ENCODE results near the gene SCGB3A1.

SCGB3A1 gene

GRCh38 chr5:180603076-180603594 is 11.8 kb upstream of the SCGB3A1 start:
- no peak for DNase-seq

DNA sequence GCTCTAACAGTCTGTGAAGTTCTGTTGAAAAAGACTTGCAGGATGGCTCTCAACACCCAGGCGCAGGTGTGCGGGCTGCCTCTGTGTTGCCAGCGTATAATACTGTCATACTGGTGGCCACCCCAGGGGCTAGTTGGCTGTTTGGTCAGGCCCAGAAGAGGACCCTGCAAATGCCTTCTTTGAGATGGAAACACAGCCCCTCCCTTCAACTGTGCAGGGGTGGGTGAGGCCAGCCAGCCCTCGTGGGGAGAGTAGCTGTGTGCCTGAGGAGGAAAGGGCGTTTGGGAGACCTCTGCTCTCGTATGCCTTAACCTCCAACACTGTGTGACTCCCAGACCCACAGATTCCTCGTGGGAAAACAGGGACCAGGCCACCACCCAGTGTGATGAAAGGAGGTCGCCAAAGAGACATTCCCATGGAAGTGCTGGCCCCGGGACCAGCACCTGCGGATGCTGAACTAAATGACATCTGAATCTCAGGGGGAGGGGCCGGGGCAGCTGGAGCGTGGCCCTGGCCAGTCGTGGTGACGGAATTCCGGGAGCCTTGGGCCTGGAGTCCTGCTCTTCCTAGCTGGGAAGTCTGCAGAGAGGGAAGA is 11.3 kb upstream of the SCGB3A1 start:
- DNase-seq: no peak

- no peak for DNase-seq
Observed at GRCh38 chr5:180601591-180602480, 10.5 kb upstream of the SCGB3A1 start.

DNA sequence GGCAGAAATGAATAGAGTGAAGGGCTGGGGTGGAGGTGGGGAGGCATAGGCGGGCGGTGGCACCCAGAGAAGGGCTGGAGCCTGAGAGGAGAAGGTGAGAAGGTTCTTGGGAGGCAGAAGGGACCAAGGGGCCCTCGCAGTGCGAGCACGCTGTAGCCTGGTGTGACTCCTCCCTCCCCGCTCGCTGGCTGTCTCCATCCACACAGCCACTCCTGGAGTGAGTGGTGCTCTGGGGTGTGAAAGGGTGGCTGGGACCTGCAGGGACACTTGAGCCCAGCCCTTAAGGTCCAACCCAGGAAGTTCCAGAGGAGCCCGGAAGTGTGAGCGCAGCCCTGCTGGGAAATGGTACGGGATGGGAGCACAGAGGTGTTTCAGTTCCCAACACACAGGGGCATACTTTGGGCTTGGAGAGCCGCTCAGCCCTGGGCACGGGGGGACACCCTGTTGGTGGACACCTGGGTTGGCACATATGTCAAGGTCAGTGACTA is 9.3 kb upstream of the SCGB3A1 start:
- no peak for DNase-seq

DNA sequence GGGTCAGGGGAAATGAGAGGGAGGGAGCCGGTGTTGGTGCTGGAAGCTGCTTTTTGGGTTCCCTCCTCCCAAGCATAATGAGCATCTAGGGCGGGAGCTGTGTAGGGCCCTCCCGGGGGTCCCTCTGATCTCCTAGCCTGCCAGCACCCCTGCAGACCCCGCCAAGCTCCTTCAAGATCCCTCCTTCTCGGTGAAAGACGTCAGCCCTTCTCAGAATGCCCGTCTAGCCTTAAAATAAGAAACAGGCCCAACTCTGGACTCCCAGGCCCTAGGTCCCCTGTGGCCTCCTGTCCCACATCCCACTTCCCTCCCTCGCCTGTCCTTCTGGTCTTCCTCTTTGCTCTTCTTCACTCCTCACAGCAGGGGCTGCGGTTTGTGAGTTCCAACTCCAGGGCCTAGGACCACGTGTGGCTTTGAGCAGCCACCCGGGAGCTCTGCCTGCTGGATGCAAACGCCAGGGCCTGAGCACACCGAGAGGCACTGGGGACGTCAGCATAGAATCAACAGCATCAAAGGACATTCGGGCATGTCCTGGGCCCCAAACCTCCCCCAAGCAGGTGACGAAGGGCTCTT is 8.8 kb upstream of the SCGB3A1 start:
- DNase-seq: no peak

GRCh38 chr5:180599590-180599914 is 8.3 kb upstream of the SCGB3A1 start:
- DNase-seq: no peak

DNA sequence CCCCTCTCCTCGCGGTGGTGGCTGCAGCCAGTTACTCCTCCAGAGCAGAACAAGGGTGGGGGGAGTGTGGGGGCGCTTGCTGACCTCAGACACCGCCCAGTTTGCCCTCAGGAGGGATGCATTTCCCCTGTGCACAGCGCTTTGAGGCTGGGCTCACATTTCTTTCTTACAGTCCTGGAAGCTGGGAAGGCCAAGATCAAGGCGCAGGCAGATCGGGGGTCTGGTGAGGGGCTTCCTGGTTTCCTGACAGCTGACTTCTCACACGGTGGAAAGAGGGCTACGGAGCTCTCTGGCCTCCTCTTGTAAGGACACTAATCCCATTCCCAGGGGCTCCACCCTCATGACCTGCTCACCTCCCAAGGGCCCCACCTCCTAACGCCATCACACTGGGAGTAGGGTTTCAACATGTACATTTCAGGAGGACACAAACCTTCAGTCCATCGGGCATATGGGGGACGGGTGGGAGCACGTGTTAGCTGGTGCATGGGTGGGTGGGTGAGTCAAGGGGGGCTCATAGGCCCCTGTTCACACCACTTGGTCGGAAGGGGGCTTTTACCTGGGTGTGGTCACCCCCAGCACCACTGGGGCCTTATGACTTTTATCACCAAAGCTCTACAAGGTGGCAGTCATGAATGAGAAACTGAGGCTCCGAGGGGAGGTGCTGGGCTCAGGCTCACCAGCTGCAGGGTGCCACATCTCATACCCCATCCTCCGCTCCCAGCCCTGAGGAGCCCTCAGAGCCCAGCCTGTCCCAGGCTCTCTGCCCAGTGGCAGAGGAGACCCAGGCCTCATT is 7.7 kb upstream of the SCGB3A1 start:
- DNase-seq: no peak

DNA sequence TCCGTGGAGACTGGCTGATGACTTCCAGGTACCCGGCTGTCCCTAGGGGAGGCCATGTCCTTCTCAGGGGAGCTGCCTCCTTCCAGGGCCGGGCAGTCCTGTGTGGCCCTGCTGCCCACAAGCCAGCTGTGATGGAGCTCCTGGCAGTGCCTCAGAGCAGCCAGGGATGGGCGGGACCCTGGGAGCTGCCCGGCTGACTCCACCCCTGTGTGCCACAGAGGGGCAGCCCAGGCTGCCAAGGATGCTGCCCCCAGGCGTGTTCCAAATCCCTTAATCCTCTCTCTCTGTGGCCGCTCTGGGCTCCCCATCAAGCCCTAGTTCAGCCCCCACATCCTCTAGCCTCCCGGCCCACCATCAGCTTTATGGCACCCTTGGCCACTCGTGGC is 7.0 kb upstream of the SCGB3A1 start:
- DNase-seq: no peak

DNA sequence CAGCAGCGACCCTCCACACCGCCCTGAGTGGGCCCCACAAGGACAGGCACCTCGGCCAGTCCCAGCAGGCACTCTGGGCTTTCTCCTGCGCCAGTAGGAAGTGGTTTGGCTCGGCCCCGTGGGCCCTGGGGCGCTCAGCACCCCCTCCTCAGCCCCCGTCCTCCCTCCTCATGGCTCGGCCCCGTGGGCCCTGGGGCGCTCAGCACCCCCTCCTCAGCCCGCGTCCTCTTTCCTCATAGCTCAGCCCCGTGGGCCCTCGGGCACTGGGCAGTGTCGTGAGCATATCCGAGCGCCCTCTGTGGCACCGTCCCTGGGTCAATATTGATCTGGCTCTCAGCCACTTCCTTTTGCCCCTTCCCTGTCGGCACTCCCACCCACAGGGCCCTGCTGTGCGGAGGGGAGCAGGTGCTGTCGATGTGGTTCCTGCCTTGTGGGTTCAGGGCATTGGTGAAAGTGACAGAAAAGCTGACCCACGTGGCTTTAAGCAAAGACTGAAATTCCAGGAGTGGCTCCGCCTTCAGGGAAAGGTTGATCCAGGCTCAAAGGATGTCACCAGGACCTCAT is 5.5 kb upstream of the SCGB3A1 start:
- DNase-seq: no peak

GRCh38 chr5:180596115-180596667 is 4.9 kb upstream of the SCGB3A1 start:
- DNase-seq: no peak

DNA sequence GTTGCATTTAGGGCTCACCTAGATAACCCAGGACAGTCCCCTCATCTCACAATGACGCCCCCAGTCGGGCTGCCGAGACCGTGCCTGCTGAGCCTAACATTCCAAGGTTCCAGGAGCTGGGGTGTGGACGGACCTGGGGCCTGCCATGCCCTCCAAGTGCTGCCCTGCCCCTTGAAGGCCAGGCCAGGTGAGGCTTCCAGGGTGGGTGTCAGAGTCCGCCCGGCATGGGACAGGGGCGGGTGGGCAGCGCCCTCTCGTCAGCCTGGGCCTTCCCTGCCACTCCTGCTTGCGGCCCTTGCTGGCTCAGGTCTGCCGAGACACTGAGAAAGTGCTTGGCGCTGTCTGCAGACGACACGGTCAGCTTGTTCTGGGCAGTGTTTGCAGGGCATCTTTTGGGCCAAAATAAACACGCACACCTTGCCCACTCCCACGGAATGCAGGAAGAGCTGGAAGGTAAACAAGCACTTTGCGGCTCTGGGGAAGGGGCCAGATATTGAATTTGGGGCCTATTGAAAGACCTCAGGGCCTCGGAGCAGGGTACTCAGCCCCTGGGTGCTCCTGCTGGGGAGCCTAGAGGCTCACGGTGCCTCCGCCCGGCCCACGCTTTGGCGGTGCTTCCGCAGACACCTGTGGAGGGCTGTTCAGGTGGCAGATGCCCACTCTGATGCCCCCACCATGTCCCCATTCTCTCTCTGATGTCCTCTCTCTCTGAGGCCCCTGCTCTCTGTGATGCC is 4.2 kb upstream of the SCGB3A1 start:
- no peak for DNase-seq

DNA sequence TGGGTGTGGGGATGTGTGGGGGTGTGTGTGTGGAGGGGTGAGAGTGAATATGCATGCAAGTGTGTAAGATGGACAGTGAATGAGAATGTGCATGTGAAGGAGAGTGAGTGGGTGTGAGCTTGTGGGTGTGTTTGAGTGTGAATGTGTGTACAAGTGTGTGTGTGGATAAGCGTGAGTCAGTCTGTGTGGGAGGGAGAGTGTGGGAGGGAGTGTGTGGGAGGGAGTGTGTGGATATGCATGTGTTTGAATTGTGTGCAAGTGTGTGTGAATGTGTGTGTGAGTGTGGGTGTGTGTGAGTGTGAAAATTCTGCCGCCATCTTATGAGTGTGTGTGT is 3.7 kb upstream of the SCGB3A1 start:
- DNase-seq: no peak

GRCh38 chr5:180594311-180595045 is 3.2 kb upstream of the SCGB3A1 start:
- DNase-seq: no peak

GRCh38 chr5:180593446-180594206 is 2.3 kb upstream of the SCGB3A1 start:
- no peak for DNase-seq

- DNase-seq: no peak
Observed at GRCh38 chr5:180592176-180592575, 877 bp upstream of the SCGB3A1 start.

GRCh38 chr5:180590543-180591310 is 572 bp downstream of the SCGB3A1 start:
- no peak for DNase-seq

DNA sequence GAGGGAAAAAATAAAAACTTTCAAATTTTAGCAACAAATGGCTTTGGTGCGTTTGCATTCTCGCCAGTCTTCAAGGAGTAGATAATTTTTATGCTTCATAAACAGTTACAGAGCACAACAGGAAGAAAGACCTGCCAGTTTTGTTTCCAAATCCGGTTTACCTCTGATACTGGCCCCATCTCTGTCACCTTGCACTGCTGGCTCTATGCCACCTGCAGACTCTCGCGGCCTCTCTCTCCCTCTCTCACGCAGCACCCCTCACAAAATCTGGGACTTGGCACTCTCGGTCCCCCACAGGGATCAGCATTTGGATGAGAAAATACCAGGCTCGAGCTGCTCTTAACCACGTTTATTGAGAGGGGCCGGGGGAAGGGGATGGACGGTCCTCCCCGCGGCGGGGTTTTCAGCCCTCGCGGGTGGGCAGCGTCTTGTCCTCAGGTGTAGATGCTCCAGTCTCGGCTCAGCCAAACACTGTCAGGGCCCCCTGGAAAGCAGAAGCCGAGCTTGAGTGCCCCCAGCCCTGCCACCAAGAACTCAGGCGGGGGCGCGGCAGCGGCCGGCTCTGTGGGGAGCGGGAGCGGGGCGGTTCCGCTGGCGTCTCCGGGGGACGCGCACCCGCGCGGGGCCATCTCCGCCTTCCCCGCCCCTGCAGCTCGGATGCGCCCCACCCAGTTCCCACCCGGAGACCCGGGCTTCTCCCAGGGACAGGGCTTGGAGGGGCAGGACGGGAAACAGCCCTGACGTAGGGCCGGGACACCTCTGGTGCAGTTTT is 1.3 kb downstream of the SCGB3A1 start:
- no peak for DNase-seq

- DNase-seq: no peak
Observed at GRCh38 chr5:180586870-180587269, 4.4 kb downstream of the SCGB3A1 start.

- no peak for DNase-seq
Observed at GRCh38 chr5:180586204-180586603, 5.1 kb downstream of the SCGB3A1 start.
